HepG2 (cell line): ENCODE measurements around the gene TCEA3. TPM values are rescaled to one million over a fixed set of nuclear protein-coding genes. Genes with fewer than 3 reads are reported as not detected.

Experiments used
- CENPT ChIP-seq: sonication (generic); formaldehyde crosslinking; IDR thresholded peaks from 2 replicates; pipeline ENCODE4 v1.8.0; 2022; ENCODE audit warnings: low read depth, mild to moderate bottlenecking, moderate library complexity, missing genetic modification reagents
- ELF1 ChIP-seq: sonication (generic); formaldehyde crosslinking; IDR thresholded peaks from 2 replicates; pipeline ENCODE4 v1.4.0; 2020; ENCODE audit warnings: missing genetic modification reagents
- FOXA3 ChIP-seq: IDR thresholded peaks from 2 replicates; pipeline ENCODE4 v1.6.1; 2016; ENCODE audit warnings: missing genetic modification reagents, missing compliant biosample characterization
- FOXK1 ChIP-seq: sonication (generic); formaldehyde crosslinking; IDR thresholded peaks from 2 replicates; pipeline ENCODE4 v1.4.0; 2020; ENCODE audit warnings: low read depth, missing genetic modification reagents, borderline replicate concordance
- HNRNPLL ChIP-seq: fragments of 200-400 bp; formaldehyde crosslinking; IDR thresholded peaks from 2 replicates; pipeline ENCODE4 v1.6.1; 2017; ENCODE audit warnings: mild to moderate bottlenecking, low read depth, low read length; ENCODE audit not compliant: poor library complexity, severe bottlenecking
- MED1 ChIP-seq: sonication (generic); formaldehyde crosslinking; IDR thresholded peaks from 2 replicates; pipeline ENCODE4 v1.4.0; 2020; ENCODE audit warnings: missing genetic modification reagents
- MTF2 ChIP-seq: sonication (generic); formaldehyde crosslinking; IDR thresholded peaks from 2 replicates; pipeline ENCODE4 v1.5.0; 2020; ENCODE audit warnings: missing genetic modification reagents, borderline replicate concordance
- NAIF1 ChIP-seq: sonication (generic); formaldehyde crosslinking; IDR thresholded peaks from 2 replicates; pipeline ENCODE4 v1.5.0; 2020; ENCODE audit warnings: mild to moderate bottlenecking, missing genetic modification reagents, borderline replicate concordance
- NFRKB ChIP-seq: fragments of 450-650 bp; IDR thresholded peaks from 2 replicates; pipeline ENCODE4 v1.6.1; 2017
- PAF1 ChIP-seq: IDR thresholded peaks from 2 replicates; pipeline ENCODE4 v1.6.1; 2016; ENCODE audit warnings: missing genetic modification reagents, missing compliant biosample characterization
- PHF21A ChIP-seq: sonication (generic); formaldehyde crosslinking; IDR thresholded peaks from 2 replicates; pipeline ENCODE4 v1.5.0; 2020; ENCODE audit warnings: mild to moderate bottlenecking, missing genetic modification reagents
- SKI ChIP-seq: fragments of 450-650 bp; IDR thresholded peaks from one replicate; pipeline ENCODE4 v1.6.1; 2018; ENCODE audit warnings: mild to moderate bottlenecking; ENCODE audit not compliant: partially characterized antibody
- SMYD3 ChIP-seq: sonication (generic); formaldehyde crosslinking; IDR thresholded peaks from 2 replicates; pipeline ENCODE4 v1.8.1; 2023; ENCODE audit warnings: mild to moderate bottlenecking, missing genetic modification reagents
- SPEN ChIP-seq: sonication (generic); formaldehyde crosslinking; IDR thresholded peaks from 2 replicates; pipeline ENCODE4 v1.5.1; 2020; ENCODE audit warnings: low read depth, mild to moderate bottlenecking, missing genetic modification reagents
- SRF ChIP-seq: IDR thresholded peaks from 2 replicates; pipeline ENCODE4 v1.6.1; 2011; ENCODE audit warnings: mild to moderate bottlenecking, low read depth, low read length, moderate library complexity
- ZBTB21 ChIP-seq: sonication (generic); formaldehyde crosslinking; IDR thresholded peaks from 2 replicates; pipeline ENCODE4 v1.4.0; 2020; ENCODE audit warnings: missing genetic modification reagents
- ZNF557 ChIP-seq: sonication (generic); formaldehyde crosslinking; IDR thresholded peaks from 2 replicates; pipeline ENCODE4 v1.4.0; 2020; ENCODE audit warnings: missing genetic modification reagents
- ZNF569 ChIP-seq: sonication (generic); formaldehyde crosslinking; IDR thresholded peaks from 2 replicates; pipeline ENCODE4 v1.5.0; 2020; ENCODE audit warnings: mild to moderate bottlenecking, missing genetic modification reagents, moderate library complexity, borderline replicate concordance
- ZNF672 ChIP-seq: sonication (generic); formaldehyde crosslinking; IDR thresholded peaks from 2 replicates; pipeline ENCODE4 v1.8.1; 2022; ENCODE audit warnings: missing genetic modification reagents
- polyA plus RNA-seq, 8 experiments: library from polyadenylated mRNA; depleted of rRNA in 3 of 8; stranded (reverse) in 7 of 8; unstranded in 1 of 8; fragments of >200 nt; fragmentation: Illumina TruSeq in 4 of 8; extraction: Trizol in 4 of 8; gene quantifications; 2 replicates each; pipeline versions ENCODE4 v1.2.1 to v1.2.3, GENCODE V29; 2011 to 2016; ENCODE audit warnings: low read depth in 4 of 8, missing spikeins in 1 of 8, mixed read lengths in 1 of 8; ENCODE audit not compliant: insufficient read depth in 1 of 8
- total RNA-seq, 5 experiments: library from RNA; depleted of rRNA; stranded (reverse); fragments of >200 nt; fragmentation: Illumina TruSeq; extraction: Trizol; gene quantifications; 2 replicates each; pipeline ENCODE4 v1.2.3, GENCODE V29; 2016; ENCODE audit warnings: low read depth in 1 of 5
- TF ChIP-seq, protein P1 (sequence below): sonication (generic); formaldehyde crosslinking; IDR thresholded peaks from 2 replicates; pipeline ENCODE4 v1.9.0; 2021; ENCODE audit warnings: missing genetic modification reagents, borderline replicate concordance
- TF ChIP-seq, protein P2 (sequence below): sonication (generic); IDR thresholded peaks from 2 replicates; pipeline ENCODE4 v1.6.1; 2016; ENCODE audit warnings: low read depth, borderline replicate concordance
- TF ChIP-seq, protein P3 (sequence below): sonication (generic); formaldehyde crosslinking; IDR thresholded peaks from 2 replicates; pipeline ENCODE4 v1.5.0; 2020; ENCODE audit warnings: mild to moderate bottlenecking, missing genetic modification reagents
- TF ChIP-seq, protein P4 (sequence below): sonication (generic); formaldehyde crosslinking; IDR thresholded peaks from 2 replicates; pipeline ENCODE4 v1.9.0; 2022; ENCODE audit warnings: missing genetic modification reagents, mild to moderate bottlenecking, borderline replicate concordance

Gene TCEA3
- total and polyA plus RNA-seq, 2 of the 13 experiments (the other 11 are each of a cell fraction or from before 2014, with no cell fraction given): 55.5 to 84.6 TPM

DNA sequence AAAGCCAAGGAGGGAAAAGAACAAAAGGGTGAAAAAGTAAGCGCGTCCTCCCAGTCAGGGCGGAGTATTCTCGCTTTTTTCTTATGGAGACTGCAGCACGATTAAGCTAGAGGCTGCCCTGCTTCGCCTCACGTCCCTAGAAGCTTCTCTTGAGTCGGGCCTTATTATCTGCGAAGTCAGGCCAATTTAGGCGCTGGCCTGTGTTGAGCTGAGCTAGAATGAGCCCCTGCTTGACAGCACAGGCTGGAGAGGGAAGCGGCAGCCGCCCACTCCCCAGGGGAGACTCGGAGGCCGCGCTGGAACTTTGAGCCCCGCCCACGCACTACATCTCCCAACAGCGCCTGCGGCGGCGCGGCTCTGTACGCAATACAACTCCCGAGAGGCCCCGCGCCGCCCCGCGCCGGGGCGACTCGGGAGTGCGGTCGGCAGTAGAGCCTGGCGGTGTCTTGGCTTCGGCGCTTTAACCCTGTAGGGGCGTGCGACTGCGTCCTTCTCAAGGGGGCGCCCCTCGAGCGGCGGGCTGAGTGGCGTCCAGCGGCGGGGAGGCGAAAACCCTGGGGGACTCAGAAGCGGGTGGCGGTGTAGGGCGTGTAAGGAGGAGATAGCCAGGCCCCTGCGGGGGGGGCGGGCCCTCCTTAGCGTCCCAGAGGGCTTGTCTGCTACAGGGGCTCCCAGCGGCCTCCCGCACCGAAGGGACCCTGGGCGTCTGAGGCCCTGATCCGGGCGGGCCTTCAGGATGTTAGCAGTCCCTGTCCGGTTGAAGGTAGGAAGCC lies 55.8 kb downstream of the TCEA3 start (continued):
- TF ChIP-seq, protein P1, sequence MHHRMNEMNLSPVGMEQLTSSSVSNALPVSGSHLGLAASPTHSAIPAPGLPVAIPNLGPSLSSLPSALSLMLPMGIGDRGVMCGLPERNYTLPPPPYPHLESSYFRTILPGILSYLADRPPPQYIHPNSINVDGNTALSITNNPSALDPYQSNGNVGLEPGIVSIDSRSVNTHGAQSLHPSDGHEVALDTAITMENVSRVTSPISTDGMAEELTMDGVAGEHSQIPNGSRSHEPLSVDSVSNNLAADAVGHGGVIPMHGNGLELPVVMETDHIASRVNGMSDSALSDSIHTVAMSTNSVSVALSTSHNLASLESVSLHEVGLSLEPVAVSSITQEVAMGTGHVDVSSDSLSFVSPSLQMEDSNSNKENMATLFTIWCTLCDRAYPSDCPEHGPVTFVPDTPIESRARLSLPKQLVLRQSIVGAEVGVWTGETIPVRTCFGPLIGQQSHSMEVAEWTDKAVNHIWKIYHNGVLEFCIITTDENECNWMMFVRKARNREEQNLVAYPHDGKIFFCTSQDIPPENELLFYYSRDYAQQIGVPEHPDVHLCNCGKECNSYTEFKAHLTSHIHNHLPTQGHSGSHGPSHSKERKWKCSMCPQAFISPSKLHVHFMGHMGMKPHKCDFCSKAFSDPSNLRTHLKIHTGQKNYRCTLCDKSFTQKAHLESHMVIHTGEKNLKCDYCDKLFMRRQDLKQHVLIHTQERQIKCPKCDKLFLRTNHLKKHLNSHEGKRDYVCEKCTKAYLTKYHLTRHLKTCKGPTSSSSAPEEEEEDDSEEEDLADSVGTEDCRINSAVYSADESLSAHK (CRISPR knock-in tag): no peak
- no peak for TF ChIP-seq PAF1 (CRISPR knock-in tag)
- TF ChIP-seq, protein P2, sequence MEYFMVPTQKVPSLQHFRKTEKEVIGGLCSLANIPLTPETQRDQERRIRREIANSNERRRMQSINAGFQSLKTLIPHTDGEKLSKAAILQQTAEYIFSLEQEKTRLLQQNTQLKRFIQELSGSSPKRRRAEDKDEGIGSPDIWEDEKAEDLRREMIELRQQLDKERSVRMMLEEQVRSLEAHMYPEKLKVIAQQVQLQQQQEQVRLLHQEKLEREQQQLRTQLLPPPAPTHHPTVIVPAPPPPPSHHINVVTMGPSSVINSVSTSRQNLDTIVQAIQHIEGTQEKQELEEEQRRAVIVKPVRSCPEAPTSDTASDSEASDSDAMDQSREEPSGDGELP: peak; percentile 31; the same call in 1 of the 2 replicates
- TF ChIP-seq ZNF557 (CRISPR knock-in tag): 0 out of 2 replicates have a peak, but pooled peaks have one; percentile 17
- TF ChIP-seq SMYD3 (CRISPR knock-in tag): peak; percentile 55; the same call in 1 of the 2 replicates
- peak; percentile 12; the same call in 1 of the 2 replicates for TF ChIP-seq MED1 (CRISPR knock-in tag)
- TF ChIP-seq ZBTB21 (CRISPR knock-in tag): peak; percentile 12; the same call in 1 of the 2 replicates
- peak; percentile 63 for TF ChIP-seq SPEN (CRISPR knock-in tag)
- 0 out of 2 replicates have a peak, but pooled peaks have one; percentile 37 for TF ChIP-seq ZNF569 (CRISPR knock-in tag)
- peak; percentile 72 for TF ChIP-seq HNRNPLL
- TF ChIP-seq FOXK1: peak; percentile 48; the same call in 1 of the 2 replicates
- TF ChIP-seq, protein P3, sequence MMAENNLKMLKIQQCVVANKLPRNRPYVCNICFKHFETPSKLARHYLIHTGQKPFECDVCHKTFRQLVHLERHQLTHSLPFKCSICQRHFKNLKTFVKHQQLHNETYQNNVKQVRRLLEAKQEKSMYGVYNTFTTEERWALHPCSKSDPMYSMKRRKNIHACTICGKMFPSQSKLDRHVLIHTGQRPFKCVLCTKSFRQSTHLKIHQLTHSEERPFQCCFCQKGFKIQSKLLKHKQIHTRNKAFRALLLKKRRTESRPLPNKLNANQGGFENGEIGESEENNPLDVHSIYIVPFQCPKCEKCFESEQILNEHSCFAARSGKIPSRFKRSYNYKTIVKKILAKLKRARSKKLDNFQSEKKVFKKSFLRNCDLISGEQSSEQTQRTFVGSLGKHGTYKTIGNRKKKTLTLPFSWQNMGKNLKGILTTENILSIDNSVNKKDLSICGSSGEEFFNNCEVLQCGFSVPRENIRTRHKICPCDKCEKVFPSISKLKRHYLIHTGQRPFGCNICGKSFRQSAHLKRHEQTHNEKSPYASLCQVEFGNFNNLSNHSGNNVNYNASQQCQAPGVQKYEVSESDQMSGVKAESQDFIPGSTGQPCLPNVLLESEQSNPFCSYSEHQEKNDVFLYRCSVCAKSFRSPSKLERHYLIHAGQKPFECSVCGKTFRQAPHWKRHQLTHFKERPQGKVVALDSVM (CRISPR knock-in tag): peak; percentile 81
- TF ChIP-seq NFRKB: no peak
- TF ChIP-seq, protein P4, sequence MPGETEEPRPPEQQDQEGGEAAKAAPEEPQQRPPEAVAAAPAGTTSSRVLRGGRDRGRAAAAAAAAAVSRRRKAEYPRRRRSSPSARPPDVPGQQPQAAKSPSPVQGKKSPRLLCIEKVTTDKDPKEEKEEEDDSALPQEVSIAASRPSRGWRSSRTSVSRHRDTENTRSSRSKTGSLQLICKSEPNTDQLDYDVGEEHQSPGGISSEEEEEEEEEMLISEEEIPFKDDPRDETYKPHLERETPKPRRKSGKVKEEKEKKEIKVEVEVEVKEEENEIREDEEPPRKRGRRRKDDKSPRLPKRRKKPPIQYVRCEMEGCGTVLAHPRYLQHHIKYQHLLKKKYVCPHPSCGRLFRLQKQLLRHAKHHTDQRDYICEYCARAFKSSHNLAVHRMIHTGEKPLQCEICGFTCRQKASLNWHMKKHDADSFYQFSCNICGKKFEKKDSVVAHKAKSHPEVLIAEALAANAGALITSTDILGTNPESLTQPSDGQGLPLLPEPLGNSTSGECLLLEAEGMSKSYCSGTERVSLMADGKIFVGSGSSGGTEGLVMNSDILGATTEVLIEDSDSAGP (CRISPR knock-in tag): peak; percentile 70; the same call in 1 of the 2 replicates
- peak; percentile 59; the same call in 1 of the 2 replicates for TF ChIP-seq PHF21A (CRISPR knock-in tag)
- TF ChIP-seq CENPT (CRISPR knock-in tag): peak; percentile 76; the same call in 1 of the 2 replicates
- TF ChIP-seq ZNF672: no peak
- peak; percentile 28; the same call in 1 of the 2 replicates for TF ChIP-seq MTF2
- peak; percentile 29; the same call in 1 of the 2 replicates for TF ChIP-seq NAIF1
- no peak for TF ChIP-seq FOXA3 (CRISPR knock-in tag)
- no peak; the same call in 1 of the 2 replicates for TF ChIP-seq ELF1 (CRISPR knock-in tag)
- TF ChIP-seq SKI: peak; percentile 65
- peak; percentile 60; the same call in 1 of the 2 replicates for TF ChIP-seq SRF
